ENCODE results near the gene LIPT2.
"Not testable (repeated sequence)": the region's sequence is repeated elsewhere in the genome, so short reads cannot be mapped to it uniquely, and the experiment has no call there.

GRCh38 chr11:74517592-74517991 is 24.1 kb upstream of the LIPT2 start:
- TF ChIP-seq GLI4 (tag by site-specific recombination; IDR thresholded peaks at IDR 0.05); ZFP3 (tag by site-specific recombination; IDR thresholded peaks at IDR 0.05; ENCODE audit: low read depth); REST (tag by site-specific recombination; IDR thresholded peaks at IDR 0.05); ZNF26 (tag by site-specific recombination; IDR thresholded peaks at IDR 0.05); MYNN (tag by site-specific recombination; IDR thresholded peaks at IDR 0.05; ENCODE audit: borderline replicate concordance); CTCF (tag by site-specific recombination; IDR thresholded peaks at IDR 0.05); ZNF530 (tag by site-specific recombination; IDR thresholded peaks at IDR 0.05; ENCODE audit: low read depth); ZNF140 (tag by site-specific recombination; IDR thresholded peaks at IDR 0.05); ZNF560 (tag by site-specific recombination; IDR thresholded peaks at IDR 0.05; ENCODE audit: borderline replicate concordance); ATF2 (tag by site-specific recombination; IDR thresholded peaks at IDR 0.05; ENCODE audit: low read depth); YY1 (tag by site-specific recombination; IDR thresholded peaks at IDR 0.05); PATZ1 (tag by site-specific recombination; IDR thresholded peaks at IDR 0.05); PRDM10 (tag by site-specific recombination; IDR thresholded peaks at IDR 0.05): not testable (repeated sequence)
- peak; percentile 52; the same call in 1 of the 2 replicates for TF ChIP-seq ZNF146 (tag by site-specific recombination; IDR thresholded peaks at IDR 0.05)

Data from HEK293 (cell line).